Gastrocnemius medialis (tissue), 4 donors: Measurements from ENCODE around the gene ACTL10.
"Not testable (repeated sequence)": the region's sequence is repeated elsewhere in the genome, so short reads cannot be mapped to it uniquely, and the experiment has no call there.

ENCODE experiments used
- POLR2A ChIP-seq, 2 donors: fragments of 450-650 bp; IDR thresholded peaks; one replicate each; pipeline ENCODE4 v1.6.1; 2017; ENCODE audit warnings: antibody characterized with exemption in 2 of 2, mild to moderate bottlenecking in 2 of 2, moderate library complexity in 2 of 2
- TF ChIP-seq, protein P1 (sequence below), 5 experiments: fragments of 450-650 bp in 3 of 5; fragments of 200-600 bp in 2 of 5; sonication (generic) in 2 of 5; IDR thresholded peaks in 4 of 5; conservative IDR thresholded peaks in 1 of 5; 1 replicate in 4 of 5; 2 replicates in 1 of 5; pipeline ENCODE4 v1.5.1; 2016 to 2019; ENCODE audit warnings: antibody characterized with exemption in 5 of 5, mild to moderate bottlenecking in 3 of 5, moderate library complexity in 3 of 5

DNA sequence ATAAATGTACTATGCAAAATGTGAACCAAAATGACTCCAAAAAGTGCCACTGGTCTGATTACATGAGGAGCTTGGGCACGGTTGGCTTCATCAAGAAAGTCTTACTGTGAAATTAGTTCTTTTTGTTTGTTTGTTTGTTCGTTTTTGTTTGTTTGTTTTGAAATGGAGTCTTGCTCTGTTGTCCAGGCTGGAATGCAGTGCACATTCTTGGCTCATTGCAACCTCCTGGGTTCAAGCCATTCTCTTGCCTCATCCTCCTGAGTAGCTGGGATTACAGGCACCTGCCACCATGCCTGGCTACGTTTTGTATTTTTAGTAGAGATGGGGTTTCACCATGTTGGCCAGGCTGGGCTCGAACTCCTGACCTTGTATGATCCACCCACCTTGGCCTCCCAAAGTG lies 34.8 kb upstream of the ACTL10 start:
- TF ChIP-seq POLR2A (IDR thresholded peaks at IDR 0.05), result not testable (repeated sequence)
- TF ChIP-seq, protein P1, sequence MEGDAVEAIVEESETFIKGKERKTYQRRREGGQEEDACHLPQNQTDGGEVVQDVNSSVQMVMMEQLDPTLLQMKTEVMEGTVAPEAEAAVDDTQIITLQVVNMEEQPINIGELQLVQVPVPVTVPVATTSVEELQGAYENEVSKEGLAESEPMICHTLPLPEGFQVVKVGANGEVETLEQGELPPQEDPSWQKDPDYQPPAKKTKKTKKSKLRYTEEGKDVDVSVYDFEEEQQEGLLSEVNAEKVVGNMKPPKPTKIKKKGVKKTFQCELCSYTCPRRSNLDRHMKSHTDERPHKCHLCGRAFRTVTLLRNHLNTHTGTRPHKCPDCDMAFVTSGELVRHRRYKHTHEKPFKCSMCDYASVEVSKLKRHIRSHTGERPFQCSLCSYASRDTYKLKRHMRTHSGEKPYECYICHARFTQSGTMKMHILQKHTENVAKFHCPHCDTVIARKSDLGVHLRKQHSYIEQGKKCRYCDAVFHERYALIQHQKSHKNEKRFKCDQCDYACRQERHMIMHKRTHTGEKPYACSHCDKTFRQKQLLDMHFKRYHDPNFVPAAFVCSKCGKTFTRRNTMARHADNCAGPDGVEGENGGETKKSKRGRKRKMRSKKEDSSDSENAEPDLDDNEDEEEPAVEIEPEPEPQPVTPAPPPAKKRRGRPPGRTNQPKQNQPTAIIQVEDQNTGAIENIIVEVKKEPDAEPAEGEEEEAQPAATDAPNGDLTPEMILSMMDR (IDR thresholded peaks at IDR 0.05 in 4 of 5, conservative IDR thresholded peaks at IDR 0.05 in 1 of 5), result not testable (repeated sequence)
